ENCODE data around the gene SMARCA2.
A peak's percentile ranks its signal among the peaks of the same experiment; 100 is the strongest.

The SMARCA2 gene

DNA sequence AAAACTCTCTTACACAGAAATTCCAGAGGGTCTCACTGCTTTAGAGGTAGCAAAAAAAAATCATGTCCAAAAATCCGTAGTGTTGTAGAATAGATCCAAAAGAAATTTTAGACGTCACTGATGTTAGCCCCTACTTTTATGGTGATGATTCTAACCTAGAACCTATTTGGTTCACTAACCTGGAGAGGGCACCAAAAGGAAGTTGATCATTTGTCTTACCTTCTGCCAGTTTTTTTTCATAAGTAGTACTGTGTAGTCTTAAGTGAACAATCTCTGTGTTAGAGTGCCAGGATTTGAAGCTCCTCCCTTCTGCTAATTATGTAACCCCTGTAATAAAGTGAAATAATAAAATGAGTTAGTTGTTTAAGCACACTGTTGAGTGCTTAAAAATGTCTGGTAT, 215.2 kb downstream of the SMARCA2 start:
- no peaks in the 10 kb centered on the region for H3K79me2 ChIP-seq (ENCODE audit: control insufficient read depth, insufficient read depth, low read length, unreplicated experiment)
- H2AFZ ChIP-seq (ENCODE audit: low read length, unreplicated experiment), result no peak overlapping the region
- H3K27me3 ChIP-seq (ENCODE audit: insufficient read depth, low read length), result no peaks in the 10 kb centered on the region
- H3K4me3 ChIP-seq (ENCODE audit: low read depth, low read length), result no peak overlapping the region
- H3K27ac ChIP-seq (ENCODE audit: low read depth, low read length), result no peak overlapping the region
- H3K36me3 ChIP-seq (ENCODE audit: insufficient read depth, low read length), result no peaks in the 10 kb centered on the region
- peaks cover 3% of the 10 kb centered on the region for H3K4me1 ChIP-seq (ENCODE audit: control insufficient read depth, insufficient read depth, low read length, unreplicated experiment)

- Histone ChIP-seq H3K27ac (ENCODE audit: low read depth, low read length) (no peak overlapping the region), H3K4me1 (ENCODE audit: control insufficient read depth, insufficient read depth, low read length, unreplicated experiment) (peaks cover 3% of the 10 kb centered on the region), H3K27me3 (ENCODE audit: insufficient read depth, low read length) (no peaks in the 10 kb centered on the region), H2AFZ (ENCODE audit: low read length, unreplicated experiment) (no peak overlapping the region), H3K36me3 (ENCODE audit: insufficient read depth, low read length) (no peaks in the 10 kb centered on the region), H3K4me3 (ENCODE audit: low read depth, low read length) (no peak overlapping the region), H3K79me2 (ENCODE audit: control insufficient read depth, insufficient read depth, low read length, unreplicated experiment) (no peaks in the 10 kb centered on the region)
These were observed 216.0 kb downstream of the SMARCA2 start for GRCh38 chr9:2231101-2231500.

DNA sequence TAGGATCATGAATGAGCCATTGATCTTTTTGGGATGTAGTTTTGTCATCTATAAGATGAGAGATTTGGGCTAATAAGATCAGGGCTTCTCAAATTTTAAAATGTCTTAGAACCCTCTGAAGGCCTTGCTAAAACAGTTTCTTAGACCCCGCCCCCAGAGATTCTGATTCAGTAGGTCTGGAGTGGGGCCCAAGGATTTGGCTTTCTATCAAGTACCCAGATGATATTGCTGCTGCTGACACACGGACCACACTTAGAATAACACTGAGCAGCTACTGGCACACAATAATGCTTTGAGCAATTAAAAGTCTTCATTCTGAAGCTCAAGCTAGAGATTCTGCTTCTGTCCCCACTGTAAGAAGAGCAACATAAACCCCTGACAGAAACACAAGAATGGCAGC, 216.7 kb downstream of the SMARCA2 start:
- no peaks in the 10 kb centered on the region for H3K27me3 ChIP-seq (ENCODE audit: insufficient read depth, low read length)
- no peak overlapping the region for H3K4me3 ChIP-seq (ENCODE audit: low read depth, low read length)
- no peak overlapping the region for H3K27ac ChIP-seq (ENCODE audit: low read depth, low read length)
- peaks cover 3% of the 10 kb centered on the region for H3K4me1 ChIP-seq (ENCODE audit: control insufficient read depth, insufficient read depth, low read length, unreplicated experiment)
- H2AFZ ChIP-seq (ENCODE audit: low read length, unreplicated experiment), result no peak overlapping the region
- H3K79me2 ChIP-seq (ENCODE audit: control insufficient read depth, insufficient read depth, low read length, unreplicated experiment), result no peaks in the 10 kb centered on the region
- H3K36me3 ChIP-seq (ENCODE audit: insufficient read depth, low read length), result no peaks in the 10 kb centered on the region

DNA sequence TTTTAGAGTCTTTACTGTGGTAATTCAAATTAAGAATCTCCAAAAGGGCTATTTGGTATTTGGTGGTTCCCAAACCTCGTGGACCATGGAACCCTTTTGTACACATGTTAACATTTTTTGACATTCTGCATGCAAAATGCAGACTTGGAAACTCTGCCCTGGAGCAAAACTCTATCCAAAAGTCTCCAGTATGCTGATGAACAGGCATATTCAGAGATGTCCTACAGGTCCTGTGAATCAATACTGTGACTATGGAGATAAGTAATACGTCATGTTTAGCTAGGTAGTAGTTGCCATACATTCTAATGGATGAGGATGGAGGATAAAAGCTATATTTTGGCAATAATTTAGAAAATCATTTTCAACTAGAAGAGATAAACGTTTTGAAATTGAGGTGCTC, 218.1 kb downstream of the SMARCA2 start:
- H3K36me3 ChIP-seq (ENCODE audit: insufficient read depth, low read length), result no peaks in the 10 kb centered on the region
- no peaks in the 10 kb centered on the region for H3K79me2 ChIP-seq (ENCODE audit: control insufficient read depth, insufficient read depth, low read length, unreplicated experiment)
- H3K4me1 ChIP-seq (ENCODE audit: control insufficient read depth, insufficient read depth, low read length, unreplicated experiment), result peaks cover 3% of the 10 kb centered on the region
- no peak overlapping the region for H3K27ac ChIP-seq (ENCODE audit: low read depth, low read length)
- H3K27me3 ChIP-seq (ENCODE audit: insufficient read depth, low read length), result peaks cover 2% of the 10 kb centered on the region; the same call in 1 of the 2 replicates
- no peak overlapping the region for H2AFZ ChIP-seq (ENCODE audit: low read length, unreplicated experiment)
- H3K4me3 ChIP-seq (ENCODE audit: low read depth, low read length), result no peak overlapping the region

DNA sequence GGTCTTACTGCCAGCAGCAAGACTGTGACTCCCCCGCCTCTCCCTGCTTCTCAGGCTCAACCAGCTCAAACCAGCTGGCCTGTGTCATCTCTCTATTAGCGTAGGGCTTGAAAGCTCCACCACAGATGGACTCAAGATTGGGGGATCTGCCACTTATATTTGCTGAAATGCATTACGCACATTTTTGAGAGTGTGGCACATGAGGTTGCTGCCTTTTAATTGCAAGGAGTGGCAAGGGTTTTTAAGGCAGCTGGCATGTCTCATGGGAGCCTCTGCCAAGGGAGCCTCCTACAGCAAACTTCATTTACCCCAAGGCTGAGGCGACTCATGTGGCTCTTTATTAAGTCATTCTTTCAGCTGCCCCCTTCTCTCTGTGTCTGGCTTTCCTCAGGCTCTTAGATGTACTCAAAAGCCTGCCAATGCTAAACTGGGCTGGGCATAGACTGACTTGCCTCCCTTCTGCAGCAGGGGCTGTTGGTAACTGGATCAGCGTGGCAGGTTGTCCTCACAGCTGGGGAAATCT, 219.3 kb downstream of the SMARCA2 start:
- Histone ChIP-seq H3K36me3 (ENCODE audit: insufficient read depth, low read length) (no peaks in the 10 kb centered on the region), H3K79me2 (ENCODE audit: control insufficient read depth, insufficient read depth, low read length, unreplicated experiment) (no peaks in the 10 kb centered on the region), H3K27me3 (ENCODE audit: insufficient read depth, low read length) (peaks cover 4% of the 10 kb centered on the region; the same call in 1 of the 2 replicates), H3K4me1 (ENCODE audit: control insufficient read depth, insufficient read depth, low read length, unreplicated experiment) (peaks cover 3% of the 10 kb centered on the region), H2AFZ (ENCODE audit: low read length, unreplicated experiment) (no peak overlapping the region), H3K27ac (ENCODE audit: low read depth, low read length) (no peak overlapping the region), H3K4me3 (ENCODE audit: low read depth, low read length) (no peak overlapping the region)

DNA sequence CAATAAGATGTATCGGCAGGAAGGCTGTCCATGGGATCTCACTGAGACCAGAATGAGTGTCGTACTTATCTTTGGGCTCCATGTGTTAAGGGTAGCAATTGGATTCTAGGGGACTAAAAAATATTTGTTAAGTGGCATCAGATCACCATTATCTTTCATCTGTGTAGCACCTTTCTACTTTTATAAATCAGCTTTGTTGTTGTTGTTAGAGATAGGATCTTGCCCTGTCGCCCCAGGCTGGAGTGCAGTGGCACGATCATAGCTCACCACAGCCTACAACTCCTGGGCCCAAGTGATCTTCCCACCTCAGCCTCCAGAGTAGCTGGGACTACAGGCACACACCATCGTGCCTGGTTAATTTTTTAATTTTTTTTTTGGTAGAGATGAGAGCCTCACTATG, 220.5 kb downstream of the SMARCA2 start:
- peaks cover 3% of the 10 kb centered on the region for H3K4me1 ChIP-seq (ENCODE audit: control insufficient read depth, insufficient read depth, low read length, unreplicated experiment)
- peaks cover 4% of the 10 kb centered on the region; the same call in 1 of the 2 replicates for H3K27me3 ChIP-seq (ENCODE audit: insufficient read depth, low read length)
- no peak overlapping the region for H3K4me3 ChIP-seq (ENCODE audit: low read depth, low read length)
- no peak overlapping the region for H2AFZ ChIP-seq (ENCODE audit: low read length, unreplicated experiment)
- no peaks in the 10 kb centered on the region for H3K36me3 ChIP-seq (ENCODE audit: insufficient read depth, low read length)
- H3K27ac ChIP-seq (ENCODE audit: low read depth, low read length), result no peak overlapping the region
- H3K79me2 ChIP-seq (ENCODE audit: control insufficient read depth, insufficient read depth, low read length, unreplicated experiment), result no peaks in the 10 kb centered on the region

- H3K4me3 ChIP-seq (ENCODE audit: low read depth, low read length), result no peak overlapping the region
These were observed 221.7 kb downstream of the SMARCA2 start for GRCh38 chr9:2236850-2237249.

GRCh38 chr9:2241461-2241835, 226.3 kb downstream of the SMARCA2 start:
- Histone ChIP-seq H3K4me3 (ENCODE audit: low read depth, low read length) (peak overlapping the region; percentile 83), H2AFZ (ENCODE audit: low read length, unreplicated experiment) (peak overlapping the region; percentile 99), H3K27ac (ENCODE audit: low read depth, low read length) (no peak overlapping the region), H3K36me3 (ENCODE audit: insufficient read depth, low read length) (no peaks in the 10 kb centered on the region), H3K4me1 (ENCODE audit: control insufficient read depth, insufficient read depth, low read length, unreplicated experiment) (no peaks in the 10 kb centered on the region), H3K27me3 (ENCODE audit: insufficient read depth, low read length) (peaks cover 4% of the 10 kb centered on the region; the same call in 1 of the 2 replicates), H3K79me2 (ENCODE audit: control insufficient read depth, insufficient read depth, low read length, unreplicated experiment) (no peaks in the 10 kb centered on the region)

More at GRCh38 chr9:2236850-2237249, 221.7 kb downstream of the SMARCA2 start:
- Histone ChIP-seq H3K27ac (ENCODE audit: low read depth, low read length) (no peak overlapping the region), H3K36me3 (ENCODE audit: insufficient read depth, low read length) (no peaks in the 10 kb centered on the region), H3K4me1 (ENCODE audit: control insufficient read depth, insufficient read depth, low read length, unreplicated experiment) (peaks cover 3% of the 10 kb centered on the region), H3K27me3 (ENCODE audit: insufficient read depth, low read length) (peaks cover 4% of the 10 kb centered on the region; the same call in 1 of the 2 replicates), H3K79me2 (ENCODE audit: control insufficient read depth, insufficient read depth, low read length, unreplicated experiment) (no peaks in the 10 kb centered on the region), H2AFZ (ENCODE audit: low read length, unreplicated experiment) (no peak overlapping the region)

DNA sequence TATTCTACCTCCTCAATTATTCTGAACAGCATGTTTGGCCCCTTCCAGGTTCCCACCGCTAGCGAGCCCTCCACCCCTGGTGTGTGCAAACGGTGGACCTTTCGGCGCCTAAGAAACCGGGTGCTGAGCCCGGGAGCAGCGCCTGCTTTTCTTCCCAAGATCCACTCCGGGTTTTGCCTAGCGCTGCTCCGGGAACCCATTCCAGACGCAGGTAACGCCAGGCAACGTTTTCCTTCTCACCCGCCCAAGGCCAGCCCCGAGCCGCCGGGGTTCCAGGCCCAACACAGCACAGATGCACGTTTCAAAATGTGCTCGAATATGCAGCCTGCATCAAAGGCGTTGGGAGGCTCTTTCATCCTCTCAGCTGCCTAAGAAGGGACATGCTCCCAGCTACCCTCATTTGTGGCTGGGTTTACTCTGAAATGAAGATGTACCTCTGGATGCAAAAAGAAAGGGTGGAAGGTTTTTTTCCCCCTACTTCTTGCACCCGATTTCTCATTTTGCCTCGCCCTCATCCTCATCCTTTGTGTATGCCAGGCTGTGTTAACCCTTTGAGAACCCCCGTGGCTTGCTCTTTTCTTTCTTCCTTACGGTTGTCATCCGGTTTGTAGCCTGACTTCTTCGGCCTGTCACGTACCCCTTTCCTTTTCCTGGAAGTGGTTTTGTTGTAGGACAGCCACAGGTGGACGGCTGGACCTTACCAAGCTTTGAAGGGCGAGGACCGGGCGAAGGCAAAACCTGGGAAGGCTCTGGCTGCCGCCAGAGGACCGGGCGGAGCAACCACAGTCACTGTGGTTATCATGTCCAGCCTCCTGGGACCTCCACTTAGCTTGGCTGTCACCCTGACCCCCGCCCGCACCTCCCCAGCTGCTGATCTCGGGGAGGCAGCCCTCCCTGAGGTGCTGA, 226.9 kb downstream of the SMARCA2 start:
- Histone ChIP-seq H3K4me1 (ENCODE audit: control insufficient read depth, insufficient read depth, low read length, unreplicated experiment) (no peaks in the 10 kb centered on the region), H3K36me3 (ENCODE audit: insufficient read depth, low read length) (no peaks in the 10 kb centered on the region), H2AFZ (ENCODE audit: low read length, unreplicated experiment) (peak overlapping the region; percentile 99), H3K27ac (ENCODE audit: low read depth, low read length) (no peak overlapping the region), H3K4me3 (ENCODE audit: low read depth, low read length) (peak overlapping the region; percentile 83), H3K79me2 (ENCODE audit: control insufficient read depth, insufficient read depth, low read length, unreplicated experiment) (no peaks in the 10 kb centered on the region), H3K27me3 (ENCODE audit: insufficient read depth, low read length) (peaks cover 4% of the 10 kb centered on the region; the same call in 1 of the 2 replicates)

DNA sequence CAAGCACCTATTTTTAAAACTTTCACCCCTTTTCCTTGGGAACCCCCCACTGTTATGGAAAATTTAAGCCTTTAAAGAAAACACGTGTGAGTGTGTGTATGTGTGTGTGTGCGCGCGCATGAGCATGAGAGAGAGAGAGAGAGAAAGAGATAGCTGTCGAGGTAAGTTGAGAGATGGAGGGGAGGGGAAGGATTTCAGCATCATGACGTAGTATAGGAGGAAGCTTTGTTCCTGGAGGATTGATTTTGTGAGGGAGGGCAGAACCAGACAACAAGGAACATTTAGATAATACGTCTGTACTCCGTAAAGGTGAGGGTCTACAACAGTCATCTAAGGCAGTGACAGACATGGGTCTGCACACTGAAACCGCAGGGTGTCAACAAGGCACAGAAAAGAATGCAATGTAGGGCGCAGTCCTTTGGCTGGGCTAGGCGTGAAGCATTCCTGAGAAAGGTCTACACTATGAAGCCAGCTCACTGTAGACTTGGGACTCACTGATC, 227.7 kb downstream of the SMARCA2 start:
- Histone ChIP-seq H3K27ac (ENCODE audit: low read depth, low read length) (no peak overlapping the region), H3K36me3 (ENCODE audit: insufficient read depth, low read length) (no peaks in the 10 kb centered on the region), H3K4me1 (ENCODE audit: control insufficient read depth, insufficient read depth, low read length, unreplicated experiment) (no peaks in the 10 kb centered on the region), H3K79me2 (ENCODE audit: control insufficient read depth, insufficient read depth, low read length, unreplicated experiment) (no peaks in the 10 kb centered on the region), H3K4me3 (ENCODE audit: low read depth, low read length) (peak overlapping the region; percentile 83), H2AFZ (ENCODE audit: low read length, unreplicated experiment) (peak overlapping the region; percentile 98), H3K27me3 (ENCODE audit: insufficient read depth, low read length) (peaks cover 5% of the 10 kb centered on the region; the same call in 1 of the 2 replicates)

Data from ACC112 (cell line).